GM19463 (cell line): Measurements from ENCODE around the gene PGAM2.

ENCODE experiments used
- ATAC-seq: cut with Tn5 transposase; IDR thresholded peaks from one replicate; pipeline ENCODE4 v1.9.1; 2021; ENCODE audit warnings: mild to moderate bottlenecking, moderate library complexity; ENCODE audit not compliant: unreplicated experiment

The PGAM2 gene

DNA sequence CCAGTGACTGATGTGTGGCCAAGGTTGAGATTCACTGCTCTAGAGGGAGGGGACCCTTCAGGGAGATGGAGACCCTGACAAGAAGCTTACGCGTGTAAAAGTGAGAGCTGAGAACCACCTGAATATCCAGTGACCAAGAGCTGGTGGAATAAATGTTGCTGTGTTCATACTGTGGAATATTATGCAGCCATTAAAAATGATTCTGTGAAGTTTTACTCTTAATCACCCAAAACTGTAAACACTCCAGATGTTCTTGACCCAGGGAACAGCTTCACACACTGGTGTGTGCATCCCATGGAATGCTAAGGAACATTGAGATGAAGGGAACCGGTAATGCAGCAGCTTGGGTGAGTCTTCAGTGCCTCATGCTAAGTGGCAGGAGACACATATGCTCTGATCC, 21.3 kb upstream of the PGAM2 start:
- ATAC-seq = no peak

DNA sequence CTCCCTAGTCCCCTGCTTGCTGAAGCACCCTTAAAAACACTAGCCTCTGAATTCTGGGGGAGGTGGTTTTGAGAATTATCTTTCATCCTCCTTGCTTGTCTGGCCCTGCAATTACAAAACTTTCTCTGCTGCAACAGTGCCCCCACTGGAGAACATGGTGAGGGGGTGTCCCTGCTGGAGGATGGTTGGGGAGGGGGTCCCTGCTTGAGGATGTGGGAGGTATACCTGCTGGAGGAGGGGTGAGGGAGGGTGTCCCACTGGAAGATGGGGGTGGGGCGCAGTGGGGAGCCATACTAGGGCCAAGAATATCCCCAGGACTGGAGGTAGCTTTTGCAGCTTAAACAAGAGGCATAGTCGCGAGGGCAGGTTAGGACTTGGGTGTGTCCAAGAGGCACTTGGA, 20.2 kb upstream of the PGAM2 start:
- no peak for ATAC-seq

DNA sequence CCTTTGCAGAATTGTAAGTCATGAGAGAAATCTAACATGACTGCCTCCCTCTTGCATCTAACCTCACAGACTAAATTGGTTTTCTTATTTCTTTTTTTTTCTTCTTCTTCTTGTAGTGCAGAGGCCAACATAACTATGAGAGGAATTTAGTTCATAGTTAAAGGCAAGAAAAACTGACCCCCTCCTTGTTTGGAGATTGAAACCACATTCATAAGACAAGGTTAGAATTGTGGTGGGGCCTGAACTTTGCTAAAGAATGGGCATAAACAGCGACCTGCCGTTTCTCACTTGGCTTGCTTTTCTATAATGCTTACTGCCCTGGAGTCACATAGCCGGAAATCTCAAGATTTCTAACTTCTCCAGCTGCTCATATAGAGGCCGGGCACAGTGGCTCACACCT, 19.3 kb upstream of the PGAM2 start:
- no peak for ATAC-seq

DNA sequence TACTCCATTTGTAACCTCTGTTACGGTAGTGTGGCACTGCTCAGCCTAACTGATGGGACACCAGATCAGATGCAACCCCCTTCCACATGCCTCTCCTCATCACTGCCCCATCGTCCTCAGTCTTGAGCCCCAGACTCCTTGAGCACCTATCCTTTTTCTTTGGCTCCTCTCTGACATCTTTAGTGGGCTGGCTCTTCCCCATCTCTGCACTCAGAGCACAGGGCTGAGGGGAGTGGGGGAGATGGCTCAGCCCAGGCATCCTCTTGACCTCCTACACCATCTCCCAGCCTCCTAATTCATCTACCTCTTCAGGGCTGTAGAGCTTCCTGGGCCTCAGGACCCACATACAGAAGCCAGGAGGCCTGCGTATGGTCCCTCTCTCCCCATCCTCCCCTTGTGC, 18.4 kb upstream of the PGAM2 start:
- ATAC-seq = no peak

DNA sequence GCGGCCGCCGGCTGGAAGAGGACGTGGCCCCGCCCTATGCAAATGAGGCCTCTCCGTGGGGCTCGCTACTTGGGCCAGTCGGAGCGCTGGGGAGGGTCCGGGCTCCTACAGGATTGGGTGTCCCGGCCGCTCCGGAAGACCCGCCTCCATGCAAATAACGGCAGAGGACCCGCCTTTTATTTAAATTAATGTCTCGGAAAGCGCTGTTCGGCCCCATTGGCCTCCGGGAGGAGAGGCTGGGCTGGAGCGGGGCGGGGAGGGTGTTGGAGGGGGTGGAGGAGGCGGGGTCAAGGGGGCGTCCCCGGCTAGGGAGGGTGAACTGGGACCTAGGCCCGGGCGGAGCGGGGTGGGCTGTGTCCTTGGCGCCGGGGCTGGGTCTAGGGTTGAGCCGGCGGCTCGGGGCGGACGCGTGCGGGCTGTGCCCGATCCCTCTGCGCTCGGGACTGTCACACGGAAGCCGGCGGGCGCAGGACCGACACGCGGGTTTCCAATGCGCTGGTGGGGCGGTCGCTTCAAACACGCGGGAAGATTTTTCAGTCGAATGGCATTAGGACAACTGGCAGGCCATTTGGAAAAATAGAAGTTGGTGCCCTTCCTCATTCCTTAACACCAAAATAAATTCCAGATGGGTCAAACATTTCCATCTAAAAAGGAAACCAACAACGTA, 17.3 kb upstream of the PGAM2 start:
- peak; percentile 91 for ATAC-seq

DNA sequence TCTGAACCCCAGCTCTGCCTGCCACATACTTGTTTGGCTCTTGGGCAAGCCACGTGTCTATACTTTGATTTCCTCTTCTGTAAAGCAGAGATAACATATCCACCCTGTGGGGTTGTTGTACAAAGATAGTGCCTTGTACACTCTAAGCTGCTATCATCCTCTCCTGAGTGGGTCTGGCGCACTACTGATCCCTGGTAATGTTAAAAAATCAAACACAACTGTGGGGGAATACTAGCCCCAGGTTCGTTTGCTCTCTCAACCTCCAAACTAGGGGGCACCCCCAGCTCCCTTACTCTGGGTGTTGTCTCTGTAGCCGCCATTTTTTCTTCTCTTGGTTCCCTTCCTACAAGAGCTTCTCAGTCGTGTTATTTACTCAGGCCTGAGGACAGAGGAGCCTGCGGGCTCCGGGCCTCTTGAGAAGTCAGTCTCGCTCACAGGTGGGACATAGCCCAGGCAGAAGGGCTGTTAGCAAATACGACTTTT, 15.9 kb upstream of the PGAM2 start:
- ATAC-seq = no peak

DNA sequence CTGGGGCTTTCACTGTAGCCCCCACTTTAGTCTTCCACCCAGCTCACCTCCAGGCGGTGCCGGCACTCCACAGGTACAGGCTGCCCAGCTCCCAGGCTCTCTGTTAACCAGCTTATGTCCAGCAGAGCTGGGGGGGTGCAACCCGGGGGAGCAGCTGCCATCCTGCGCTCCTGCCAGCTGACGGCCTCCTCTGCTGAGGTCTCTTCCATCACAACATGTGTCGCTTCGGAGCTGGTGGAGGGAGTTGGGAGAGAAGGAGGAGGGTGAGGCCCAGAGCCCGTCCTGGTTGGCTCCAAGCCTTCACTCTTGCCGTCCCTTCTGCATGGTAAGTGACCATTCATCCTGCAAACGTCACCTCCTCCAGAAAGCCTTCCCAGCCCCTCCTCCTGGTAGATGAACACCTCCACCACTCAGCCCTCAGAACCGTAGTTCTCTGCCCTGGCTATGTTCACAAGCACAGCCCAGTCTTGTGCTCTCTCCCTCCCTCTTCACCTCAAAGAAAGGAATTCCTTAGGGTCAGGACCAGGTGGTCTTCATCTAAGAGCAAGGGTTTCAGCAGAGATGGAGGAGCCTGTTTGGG, 15.4 kb upstream of the PGAM2 start:
- ATAC-seq = no peak

DNA sequence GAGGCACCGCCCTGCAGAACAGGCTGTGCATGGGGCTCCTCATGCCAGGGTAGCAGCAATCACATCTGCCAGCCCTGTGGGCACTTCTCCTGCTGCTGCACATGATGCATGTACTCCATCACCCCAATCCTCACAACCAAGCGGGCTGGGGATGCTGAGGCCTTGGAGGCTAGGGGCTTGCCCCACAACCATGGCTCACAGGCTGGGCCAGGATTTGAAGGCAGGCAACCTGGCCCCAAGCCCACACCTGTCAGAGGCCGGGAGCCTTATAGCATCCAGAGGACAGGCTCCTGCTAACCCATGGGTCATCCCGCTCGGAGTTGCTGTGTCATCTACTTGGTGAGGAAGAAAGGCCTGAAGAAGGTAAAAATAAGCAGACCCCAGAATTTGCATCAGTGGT, 14.8 kb upstream of the PGAM2 start:
- no peak for ATAC-seq

DNA sequence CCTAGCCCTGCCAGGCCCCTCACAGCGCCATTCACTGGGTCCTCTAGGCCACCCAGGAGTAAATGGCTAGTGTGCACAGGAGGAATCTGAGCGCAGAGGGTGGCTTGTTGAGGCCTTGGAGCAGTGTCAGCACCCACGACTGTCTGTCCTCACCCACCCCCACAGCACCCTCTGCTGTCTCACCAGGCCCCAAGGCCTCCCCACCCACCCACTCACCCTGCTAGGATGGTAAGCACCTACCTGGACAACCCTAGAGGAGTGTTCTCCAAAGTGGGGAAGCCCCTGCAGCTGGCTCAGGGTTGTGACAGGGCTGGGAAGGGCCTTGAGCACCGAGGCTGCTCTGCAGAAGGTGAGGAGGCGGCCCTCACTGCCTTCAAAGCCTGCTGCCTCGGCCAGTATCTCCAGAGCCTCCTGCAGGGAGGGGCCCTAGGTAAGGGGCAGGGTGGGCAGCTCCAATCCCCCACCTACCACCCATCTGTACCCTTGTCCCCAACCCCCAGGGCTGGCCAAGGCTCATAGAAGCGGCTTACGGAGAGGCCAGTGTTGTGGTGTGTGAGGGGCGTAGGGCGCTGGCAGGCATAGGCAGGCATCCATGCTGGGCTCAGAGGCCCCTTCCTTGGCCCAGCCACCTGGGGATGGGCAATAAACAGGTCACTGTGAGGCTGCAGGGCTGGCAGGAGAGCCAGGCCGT, 14.1 kb upstream of the PGAM2 start:
- no peak for ATAC-seq

DNA sequence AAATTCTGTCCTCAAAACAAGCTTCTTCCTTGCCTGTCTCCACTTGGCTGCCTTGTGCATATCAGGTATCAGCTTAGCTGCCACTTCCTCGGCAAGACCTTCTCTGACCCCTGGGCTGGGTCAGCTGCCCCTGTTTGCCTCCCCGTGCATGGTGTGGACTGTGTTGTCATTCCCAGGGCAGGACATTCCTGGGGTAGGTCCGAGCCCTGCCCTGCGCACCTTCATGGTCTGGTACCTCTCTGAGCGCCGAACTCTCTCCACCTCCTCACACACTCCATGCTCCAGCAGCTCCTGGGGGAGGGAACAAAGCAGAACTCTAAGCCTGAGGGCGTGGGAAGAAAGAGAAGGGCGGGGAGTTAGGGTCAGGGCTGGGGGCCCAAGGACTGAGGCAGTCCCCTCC, 13.2 kb upstream of the PGAM2 start:
- no peak for ATAC-seq

DNA sequence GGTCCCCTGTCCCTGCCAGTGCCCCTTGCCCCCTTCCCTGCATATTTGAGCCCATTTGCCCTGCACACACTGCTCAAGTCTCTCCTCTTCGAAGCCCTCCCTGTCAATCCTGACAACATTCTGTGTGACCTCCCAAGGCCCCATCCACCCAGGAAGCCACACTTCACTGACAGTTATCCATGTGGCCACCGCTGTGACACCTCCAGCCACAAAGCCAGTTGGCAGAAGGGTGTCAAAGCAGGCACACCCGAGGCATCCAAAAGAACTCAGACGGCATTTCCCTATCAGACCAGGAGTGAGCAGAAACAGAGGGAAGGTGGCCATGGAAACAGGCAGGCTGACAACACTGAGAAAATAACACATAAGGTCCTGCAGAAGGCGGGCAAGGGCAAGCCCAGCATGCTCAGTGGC, 12.3 kb upstream of the PGAM2 start:
- no peak for ATAC-seq

DNA sequence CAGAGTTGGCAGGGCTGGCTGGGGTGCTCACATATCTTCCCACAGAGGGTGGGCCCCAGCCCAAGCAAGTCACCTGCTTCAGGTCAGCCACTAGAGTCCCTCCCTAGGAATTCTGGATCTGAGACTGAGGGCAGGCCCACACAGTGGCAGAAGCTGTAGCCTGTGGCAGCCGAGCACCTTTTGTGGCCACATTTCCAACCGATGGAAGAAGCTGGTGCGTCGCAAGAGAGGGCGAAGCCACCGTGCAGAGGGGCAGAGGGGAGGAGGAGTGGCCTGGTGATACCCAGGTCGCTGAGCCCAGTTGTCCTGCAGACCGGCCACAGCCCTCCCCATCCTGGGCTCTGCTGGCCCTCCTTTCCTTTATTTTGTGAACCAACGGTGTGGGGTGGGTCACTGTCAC, 11.7 kb upstream of the PGAM2 start:
- no peak for ATAC-seq

DNA sequence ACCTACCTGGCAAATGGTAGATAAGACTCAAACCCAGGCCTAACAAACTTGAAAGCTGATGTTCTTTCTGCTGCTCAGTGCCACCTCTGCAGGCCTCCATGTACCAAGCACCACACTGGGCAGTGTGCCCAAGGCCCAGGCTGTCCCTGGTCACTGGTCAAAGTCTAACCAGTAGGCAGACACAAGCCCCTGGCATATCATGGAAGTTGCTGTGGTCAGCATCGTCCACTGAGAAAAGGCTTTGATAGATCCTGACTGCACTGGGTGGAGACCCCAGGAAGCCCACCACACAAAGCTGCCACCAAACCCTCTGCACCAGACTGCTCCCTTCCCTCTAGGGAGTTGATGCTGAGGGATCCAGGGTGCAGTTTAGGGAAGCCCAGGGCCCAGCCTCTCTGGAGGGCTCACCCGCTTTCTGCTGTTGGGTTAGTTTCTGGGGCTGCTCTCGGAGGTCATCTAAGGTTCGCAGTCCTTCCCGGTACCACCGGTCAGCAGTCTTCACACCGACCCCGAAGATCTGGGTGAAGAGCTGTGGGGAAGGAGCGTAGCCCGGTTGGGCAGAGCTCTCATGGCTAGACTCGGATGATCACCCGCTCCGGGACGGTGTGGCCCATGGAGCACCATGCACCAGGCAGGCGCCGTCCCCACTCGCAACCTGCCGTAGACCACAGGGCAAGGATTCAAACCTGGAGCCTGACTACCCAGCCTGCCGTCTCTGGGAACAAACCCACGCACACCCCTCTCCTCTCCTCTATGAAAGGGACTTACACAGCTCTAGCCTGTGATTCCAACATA, 10.9 kb upstream of the PGAM2 start:
- ATAC-seq = no peak

DNA sequence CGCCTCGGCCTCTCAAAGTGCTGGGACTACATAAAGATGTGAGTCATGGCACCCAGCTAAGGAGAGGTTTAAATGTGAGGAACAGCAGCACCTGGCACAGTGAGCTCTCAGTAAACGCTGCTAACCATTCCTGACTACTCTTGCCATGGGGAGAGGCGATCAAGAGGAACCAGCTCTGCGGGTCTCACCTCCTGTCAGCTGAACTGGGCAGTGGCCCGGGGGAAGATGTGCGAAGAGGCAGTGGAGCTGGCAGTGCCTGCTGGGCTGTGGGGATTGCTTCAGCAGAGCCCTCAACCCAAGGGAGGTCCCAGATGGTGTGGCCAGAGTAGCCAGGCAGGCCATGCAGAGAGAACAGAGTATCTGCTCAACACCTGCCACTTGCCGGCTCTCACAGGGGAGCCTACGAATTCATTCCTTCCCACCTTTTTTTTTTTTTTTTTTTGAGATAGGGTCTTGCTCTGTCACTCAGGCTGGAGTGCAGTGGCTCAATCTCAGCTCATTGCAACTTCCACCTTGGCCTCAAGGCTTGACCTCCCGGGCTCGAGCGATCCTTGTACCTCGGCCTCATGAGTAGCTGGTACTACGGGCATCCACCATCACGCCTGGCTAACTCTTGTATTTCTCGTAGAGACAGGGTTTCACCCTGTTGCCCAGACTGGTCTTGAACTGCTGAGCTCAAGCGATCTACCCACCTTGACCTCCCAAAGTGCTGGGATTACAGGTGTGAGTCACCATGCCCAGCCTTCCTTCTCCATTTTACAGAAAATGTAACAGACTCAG, 10.1 kb upstream of the PGAM2 start:
- no peak for ATAC-seq

DNA sequence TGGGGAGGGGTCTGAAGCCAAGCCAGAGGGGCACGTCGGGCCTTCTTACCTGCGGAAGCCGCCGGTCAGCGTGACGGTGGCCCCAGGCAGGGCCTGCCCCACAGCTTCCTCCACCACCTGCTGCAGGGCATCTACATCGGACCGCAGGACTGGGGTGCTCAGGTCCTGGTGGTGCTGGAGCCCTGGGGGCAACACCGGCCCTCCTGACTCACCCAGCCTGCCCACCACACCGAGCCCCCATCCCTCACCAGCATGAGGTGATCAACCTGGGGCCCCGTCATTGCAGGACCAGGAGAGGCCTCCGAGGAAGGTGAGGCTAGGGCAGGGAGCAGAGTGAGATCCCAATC, 9.0 kb upstream of the PGAM2 start:
- ATAC-seq = no peak

DNA sequence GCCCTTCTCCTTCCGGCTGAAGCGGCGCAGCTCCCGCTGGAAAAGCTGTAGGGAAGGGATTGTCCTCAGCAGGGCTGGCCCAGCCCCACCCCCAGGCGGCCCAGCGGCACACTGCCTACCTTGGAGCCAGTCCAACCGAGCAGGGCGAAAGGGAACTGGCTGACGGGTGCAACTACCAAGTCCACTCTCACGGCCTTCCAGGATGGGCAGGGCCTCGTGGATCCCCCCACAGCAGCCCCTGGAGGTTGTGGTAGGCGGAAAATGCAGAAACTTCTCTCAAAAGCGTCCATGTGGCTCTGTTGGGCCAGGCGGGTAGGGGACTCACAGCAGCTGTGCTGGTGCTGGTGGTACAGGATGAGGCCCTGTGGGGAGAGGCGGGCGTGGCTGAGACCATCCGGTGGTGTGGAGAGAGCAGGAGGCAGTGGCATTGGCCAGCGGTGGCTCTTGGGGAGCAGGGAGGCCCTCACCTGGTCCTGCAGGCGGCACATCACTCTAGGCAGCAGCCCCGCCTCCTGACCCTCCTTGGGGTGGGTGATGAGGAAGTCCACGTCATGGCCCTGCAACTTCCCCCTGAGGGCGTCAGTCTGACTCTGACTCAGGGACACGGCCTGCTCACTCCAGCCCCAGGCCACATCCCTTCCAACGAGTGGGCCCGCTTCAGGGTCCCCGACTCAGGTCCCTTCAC, 8.4 kb upstream of the PGAM2 start:
- ATAC-seq = peak; percentile 67

DNA sequence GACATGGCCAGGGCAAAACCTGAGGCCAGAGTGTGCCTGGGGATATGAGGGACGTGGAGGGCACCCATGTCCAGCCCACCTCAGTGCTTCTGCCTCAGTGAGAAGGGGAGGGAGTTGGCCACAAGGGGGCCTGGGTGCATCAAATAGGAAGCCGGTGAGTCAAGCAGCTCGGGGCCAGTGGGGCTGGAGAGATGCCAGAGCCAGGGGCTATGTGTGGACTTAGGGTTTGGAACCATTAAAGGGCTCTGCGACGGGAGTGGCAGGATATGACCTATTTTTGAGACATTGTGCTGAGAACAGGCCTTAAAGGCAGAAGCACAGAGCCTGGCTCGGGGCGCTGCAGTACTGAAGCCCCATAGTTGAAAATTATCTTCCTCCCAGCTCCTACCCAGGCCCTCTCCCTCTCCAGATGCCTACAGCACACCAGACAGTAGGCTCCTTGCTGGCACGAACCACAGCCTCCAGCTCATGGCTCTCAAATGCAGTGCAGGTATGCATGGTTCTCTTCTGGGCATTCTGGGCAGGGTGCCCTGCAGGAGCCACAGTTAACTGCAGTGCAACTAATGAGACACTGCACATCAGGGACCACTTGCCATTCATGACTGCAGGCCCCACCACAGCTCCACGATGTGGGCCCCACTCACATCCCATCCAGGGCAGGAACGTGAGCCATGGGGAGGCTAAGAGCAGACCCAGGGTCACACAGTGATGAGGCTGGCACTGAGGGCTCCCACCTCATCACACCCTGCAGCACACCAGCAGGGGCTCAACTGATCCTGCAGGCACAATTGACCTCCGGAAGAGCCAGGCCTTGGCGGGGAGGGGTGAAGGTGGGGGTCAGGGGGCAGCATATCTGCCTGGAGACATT, 7.2 kb upstream of the PGAM2 start:
- no peak for ATAC-seq

DNA sequence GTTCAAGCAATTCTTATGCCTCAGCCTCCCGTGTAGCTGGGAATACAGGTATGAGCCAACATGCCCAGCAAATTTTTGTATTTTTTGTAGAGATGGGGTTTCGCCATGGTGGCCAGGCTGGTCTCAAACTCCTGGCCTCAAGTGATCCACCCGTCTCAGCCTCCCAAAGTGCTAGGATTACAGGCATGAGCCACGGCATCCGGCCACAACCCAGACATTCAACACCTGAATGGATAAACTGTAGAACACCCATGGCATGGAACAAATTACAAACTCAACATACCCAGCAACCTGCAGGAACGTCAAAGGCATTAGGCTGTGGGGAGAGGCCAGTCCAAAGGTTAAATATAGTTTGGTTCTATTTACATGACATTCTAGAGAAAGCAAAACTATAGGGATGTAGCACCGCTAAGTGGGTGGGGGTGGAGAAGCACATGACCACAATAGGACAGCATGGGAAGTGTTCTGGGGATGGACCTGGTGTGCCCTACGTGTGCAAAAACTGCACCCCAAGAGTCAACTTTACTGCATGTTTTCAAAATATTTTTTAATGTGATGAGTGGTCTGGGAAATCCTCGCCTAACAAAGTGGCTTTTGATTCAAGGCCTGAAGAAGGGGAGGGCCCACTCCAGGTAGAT, 6.5 kb upstream of the PGAM2 start:
- ATAC-seq = no peak

DNA sequence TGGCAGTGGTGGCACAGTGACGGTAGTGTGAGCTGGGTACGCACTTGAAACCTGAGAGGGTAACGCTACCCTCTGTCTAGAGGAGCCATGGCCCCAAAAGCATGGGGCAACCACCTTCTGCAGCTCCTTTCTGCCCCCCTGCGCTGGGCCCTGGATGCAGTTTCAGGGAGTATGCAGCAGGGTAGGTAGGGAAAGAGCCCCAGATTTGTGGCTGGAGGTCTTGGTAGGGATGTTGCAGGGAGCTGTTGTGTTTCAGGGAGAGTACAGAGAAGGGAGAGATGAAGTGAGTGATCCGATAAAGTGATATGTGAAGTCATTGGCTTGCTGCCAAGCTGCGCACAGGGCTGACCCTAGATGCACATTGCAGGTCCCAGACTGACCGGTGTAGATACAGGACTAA, 2.7 kb upstream of the PGAM2 start:
- ATAC-seq = no peak
